K562 (cell line): ENCODE measurements around the gene PIWIL1. TPM values are rescaled to one million over a fixed set of nuclear protein-coding genes. Genes with fewer than 3 reads are reported as not detected.

Source experiments
- ATAC-seq: fragments of 200-7000 bp; cut with Tn5 transposase; 3 replicates; pipeline ENCODE4 v1.9.1; 2020; ENCODE audit warnings: moderate library complexity
- BruUV-seq: library from RNA; stranded (reverse); fragments of 400-500 nt; replicated peaks from 2 replicates; lab custom pipeline; 2021; lab: Mats Ljungman, UMichigan
- CTCF ChIA-PET: fragments of 300-600 bp; formaldehyde crosslinking; extraction: SDS; loops from one replicate; lab custom pipeline; 2021; ENCODE audit warnings: low intra/inter-chr PET ratio; lab: Yijun Ruan, JAX
- POLR2A ChIA-PET: fragments of 300-600, 350-650 bp; sonication (Branson Sonifier 250); formaldehyde crosslinking; extraction: SDS; loops from one replicate; lab custom pipeline; 2021; ENCODE audit warnings: antibody characterized with exemption, inconsistent platforms; lab: Yijun Ruan, JAX
- DNase-seq, 4 experiments: peaks; one replicate each; pipeline versions ENCODE4 v3.0.0 to v3.0.0-alpha.2; 2011 to 2018; ENCODE audit warnings: low spot score in 3 of 4, mixed read lengths in 3 of 4; ENCODE audit errors: extremely low read depth in 1 of 4
- FAIRE-seq: peaks from 2 replicates; lab custom pipeline; 2011; peaks lifted over from hg19 to GRCh38; lab: Jason Lieb, UNC
- H2AFZ ChIP-seq: 2 replicates; pipeline ENCODE4 v1.6.0; 2011; ENCODE audit warnings: low read depth, low read length, control low read depth, inconsistent platforms
- H3K27ac ChIP-seq: fragments of 200-600 bp; 3 replicates; pipeline ENCODE4 v1.8.0; 2011; ENCODE audit warnings: low read depth, mild to moderate bottlenecking, control low read depth, inconsistent platforms, low read length, moderate library complexity, mixed read lengths; ENCODE audit errors: extremely low read depth
- H3K27me3 ChIP-seq, 2 experiments: fragments of 300-600 bp in 1 of 2; 2 replicates in 1 of 2; 3 replicates in 1 of 2; pipeline versions ENCODE4 v1.6.0 to v1.8.0; 2011; ENCODE audit warnings: inconsistent platforms in 2 of 2, low read length in 2 of 2, mild to moderate bottlenecking in 1 of 2, mixed read lengths in 1 of 2, moderate library complexity in 1 of 2; ENCODE audit not compliant: control insufficient read depth in 2 of 2, insufficient read depth in 2 of 2
- H3K36me3 ChIP-seq: fragments of 300-600 bp; 3 replicates; pipeline ENCODE4 v1.8.0; 2011; ENCODE audit warnings: mild to moderate bottlenecking, low read length, inconsistent platforms; ENCODE audit not compliant: control insufficient read depth, insufficient read depth
- H3K4me1 ChIP-seq, 2 experiments: fragments of 200-600 bp in 1 of 2; replicated peaks in 1 of 2; 2 replicates in 1 of 2; 3 replicates in 1 of 2; pipeline versions ENCODE4 v1.5.1 to v1.8.0; 2011; ENCODE audit warnings: inconsistent platforms in 2 of 2, low read length in 2 of 2, mild to moderate bottlenecking in 1 of 2, mixed read lengths in 1 of 2, moderate library complexity in 1 of 2; ENCODE audit not compliant: control insufficient read depth in 2 of 2, insufficient read depth in 2 of 2
- H3K4me2 ChIP-seq: 2 replicates; pipeline ENCODE4 v1.6.1; 2011; ENCODE audit warnings: low read length, control low read depth, inconsistent platforms, mixed read lengths; ENCODE audit not compliant: insufficient read depth
- H3K4me3 ChIP-seq: fragments of 200-600 bp; sonication (generic), shearing (Covaris generic); 2 replicates; pipeline ENCODE4 v1.5.1; 2016; ENCODE audit warnings: control low read depth, inconsistent platforms
- H3K79me2 ChIP-seq: fragments of 200-600 bp; 3 replicates; pipeline ENCODE4 v1.8.0; 2011; ENCODE audit warnings: low read length, inconsistent platforms; ENCODE audit not compliant: control insufficient read depth, insufficient read depth
- H3K9ac ChIP-seq, 2 experiments: 2 replicates each; pipeline versions ENCODE4 v1.6.0 to v1.6.1; 2011; ENCODE audit warnings: low read depth in 2 of 2, low read length in 2 of 2, control low read depth in 1 of 2, inconsistent platforms in 1 of 2, mild to moderate bottlenecking in 1 of 2, mixed read lengths in 1 of 2; ENCODE audit not compliant: insufficient read depth in 1 of 2
- H3K9me1 ChIP-seq: one replicate; pipeline ENCODE4 v1.6.0; 2011; ENCODE audit warnings: inconsistent platforms, mild to moderate bottlenecking, low read length, moderate library complexity; ENCODE audit not compliant: control insufficient read depth, insufficient read depth
- H3K9me3 ChIP-seq: replicated peaks from 2 replicates; pipeline ENCODE4 v1.5.1; 2011; ENCODE audit warnings: low read depth, low read length, inconsistent platforms; ENCODE audit not compliant: control insufficient read depth, insufficient read depth
- H4K20me1 ChIP-seq: replicated peaks from 2 replicates; pipeline ENCODE4 v1.6.1; 2011; ENCODE audit warnings: low read length, inconsistent platforms, mixed read lengths; ENCODE audit not compliant: control insufficient read depth, insufficient read depth
- CBX8 ChIP-seq: fragments of 200-600 bp; sonication (generic); IDR thresholded peaks from 2 replicates; pipeline ENCODE4 v1.6.1; 2012; ENCODE audit warnings: borderline replicate concordance, mixed run types, low read depth, mild to moderate bottlenecking, moderate library complexity, mixed read lengths, low read length, control low read depth, inconsistent platforms; ENCODE audit not compliant: poor library complexity, severe bottlenecking; ENCODE audit errors: extremely low read depth
- EP300 ChIP-seq: IDR thresholded peaks from 2 replicates; pipeline ENCODE4 v1.6.1; 2012; ENCODE audit warnings: low read length, improper control_type of control experiment
- EP400 ChIP-seq: fragments of 450-650 bp; IDR thresholded peaks from 2 replicates; pipeline ENCODE4 v1.6.1; 2017; ENCODE audit warnings: antibody characterized with exemption, mild to moderate bottlenecking, moderate library complexity
- FIP1L1 ChIP-seq: fragments of 200-400 bp; formaldehyde crosslinking; IDR thresholded peaks from 2 replicates; pipeline ENCODE4 v1.6.1; 2018; ENCODE audit warnings: mild to moderate bottlenecking, low read depth, low read length; ENCODE audit not compliant: poor library complexity, severe bottlenecking
- KDM2B ChIP-seq: fragments of 250-450 bp; sonication (Bioruptor Pico); IDR thresholded peaks from 2 replicates; pipeline ENCODE4 v1.8.0; 2021; ENCODE audit warnings: mild to moderate bottlenecking, moderate library complexity
- PTBP1 ChIP-seq: fragments of 200-400 bp; formaldehyde crosslinking; IDR thresholded peaks from 2 replicates; pipeline ENCODE4 v1.6.1; 2017; ENCODE audit warnings: low read depth, low read length
- SNRNP70 ChIP-seq: fragments of 200-400 bp; formaldehyde crosslinking; optimal IDR thresholded peaks from 2 replicates; pipeline ENCODE3; 2017; ENCODE audit warnings: low read depth, low read length
- STAT6 ChIP-seq: sonication (generic); formaldehyde crosslinking; IDR thresholded peaks from 2 replicates; pipeline ENCODE4 v1.8.1; 2023; ENCODE audit warnings: mild to moderate bottlenecking, missing genetic modification reagents
- ZC3H4 ChIP-seq: sonication (generic); formaldehyde crosslinking; IDR thresholded peaks from 2 replicates; pipeline ENCODE4 v1.9.0; 2021; ENCODE audit warnings: missing genetic modification reagents, borderline replicate concordance
- ZNF224 ChIP-seq: sonication (generic); formaldehyde crosslinking; IDR thresholded peaks from 2 replicates; pipeline ENCODE4 v1.8.0; 2022; ENCODE audit warnings: mild to moderate bottlenecking, missing genetic modification reagents
- ZNF444 ChIP-seq: fragments of 250-450 bp; sonication (Bioruptor Pico); IDR thresholded peaks from 2 replicates; pipeline ENCODE4 v1.4.0; 2020; ENCODE audit warnings: mild to moderate bottlenecking, moderate library complexity
- in situ Hi-C: fragments of 300-500 bp; cut with MboI; formaldehyde crosslinking; loops from 4 replicates; pipeline ENCODE4 v1.15.0; 2018; ENCODE audit warnings: inconsistent platforms, mixed read lengths
- intact Hi-C: fragments of 100-400 bp; cut with micrococcal nuclease; formaldehyde crosslinking; loops from 2 replicates; pipeline ENCODE4 v1.14.2; 2022
- polyA plus RNA-seq, 8 experiments: library from polyadenylated mRNA; depleted of rRNA in 4 of 8; stranded (reverse) in 5 of 8; unstranded in 3 of 8; fragments of >200 nt; fragmentation: Nextera tagmentation in 2 of 8; fragmentation: Illumina TruSeq in 1 of 8; extraction: Ambion mirVana in 2 of 8; extraction: Trizol in 1 of 8; gene quantifications; 2 replicates each; pipeline versions ENCODE4 v1.2.1 to v1.2.3, GENCODE V29; 2011 to 2014; ENCODE audit warnings: inconsistent platforms in 1 of 8, missing spikeins in 1 of 8
- total RNA-seq, 7 experiments: library from RNA; depleted of rRNA in 6 of 7; stranded (reverse); fragments of >200 nt in 6 of 7; fragmentation: Illumina TruSeq in 2 of 7; extraction: Trizol in 2 of 7; gene quantifications; 2 replicates each; pipeline versions ENCODE4 v1.2.1 to v1.2.3, GENCODE V29; 2011 to 2021; ENCODE audit warnings: low replicate concordance in 1 of 7

PIWIL1 gene
- total and polyA plus RNA-seq, 9 of the 15 experiments (the other 6 are each of a cell fraction or from before 2014, with no cell fraction given): not detected

GRCh38 chr12:130344529-130344928 is 6.8 kb downstream of the PIWIL1 start:
- intact Hi-C loops: loop anchor here (5.0 kb wide), 1 partner anchor 403 kb away; no protein-coding TSS in a partner anchor
- FAIRE-seq (no peak), ATAC-seq (no peak), DNase-seq (no peak)
- peaks cover 2 to 8% of the 10 kb centered on the region in 2 experiments; a peak in 2 of 5 replicates for H3K27me3 ChIP-seq
- CTCF ChIA-PET: no interaction called here
- TF ChIP-seq SNRNP70 (no peak), ZNF444 (CRISPR knock-in tag) (no peak), EP300 (no peak), STAT6 (CRISPR knock-in tag) (no peak), ZC3H4 (CRISPR knock-in tag) (no peak), ZNF224 (CRISPR knock-in tag) (no peak), FIP1L1 (no peak), KDM2B (CRISPR knock-in tag) (no peak), EP400 (no peak), CBX8 (no peak), PTBP1 (no peak)
- no peaks in the 10 kb centered on the region for H3K4me1 ChIP-seq
- H3K9ac ChIP-seq: no peak overlapping the region
- no peaks in the 10 kb centered on the region for H3K9me1 ChIP-seq
- no peaks in the 10 kb centered on the region for H3K36me3 ChIP-seq
- no peak overlapping the region for H2AFZ ChIP-seq
- H4K20me1 ChIP-seq: no peaks in the 10 kb centered on the region
- H3K4me2 ChIP-seq: no peak overlapping the region
- POLR2A ChIA-PET: interaction anchor here (0.6 kb wide), 1 partner anchor 1472 kb away, joined by 4 read pairs; no protein-coding TSS in a partner anchor
- H3K79me2 ChIP-seq: no peaks in the 10 kb centered on the region
- no peaks in the 10 kb centered on the region for H3K9me3 ChIP-seq
- no TSS peak for BruUV-seq
- H3K27ac ChIP-seq: no peak overlapping the region
- in situ Hi-C loops: no loop called here
- no peak overlapping the region for H3K4me3 ChIP-seq
